Activated CD4-positive, alpha-beta T cell treated with anti-CD3 and anti-CD28 coated beads, Interleukin-2, amount 50 U/mL, for 48 hours (primary cell): ENCODE data around the gene CACNA1G.

ENCODE experiments used
- DNase-seq, 2 experiments: peaks; one replicate each; pipeline ENCODE4 v3.0.0-alpha.2; 2020

CACNA1G gene

GRCh38 chr17:50618300-50618699, 57.8 kb downstream of the CACNA1G start:
- no peak for DNase-seq

GRCh38 chr17:50618941-50619340, 58.4 kb downstream of the CACNA1G start:
- no peak for DNase-seq

- no peak for DNase-seq
These were observed 59.0 kb downstream of the CACNA1G start for GRCh38 chr17:50619489-50619888.

GRCh38 chr17:50620237-50620636, 59.7 kb downstream of the CACNA1G start:
- DNase-seq, result no peak

GRCh38 chr17:50620858-50621257, 60.3 kb downstream of the CACNA1G start:
- DNase-seq, result no peak

- no peak for DNase-seq
These were observed 61.1 kb downstream of the CACNA1G start for GRCh38 chr17:50621574-50622031.

GRCh38 chr17:50624321-50624934, 63.9 kb downstream of the CACNA1G start:
- no peak for DNase-seq

GRCh38 chr17:50625032-50625871, 64.7 kb downstream of the CACNA1G start:
- no peak for DNase-seq

GRCh38 chr17:50626037-50626574, 65.6 kb downstream of the CACNA1G start:
- peak; percentile 68 to 74 for DNase-seq

GRCh38 chr17:50627036-50627781, 66.7 kb downstream of the CACNA1G start:
- no peak for DNase-seq

- DNase-seq, result no peak
These were observed 67.5 kb downstream of the CACNA1G start for GRCh38 chr17:50627782-50628601.

GRCh38 chr17:50629902-50630301, 69.4 kb downstream of the CACNA1G start:
- no peak for DNase-seq

GRCh38 chr17:50630524-50631194, 70.1 kb downstream of the CACNA1G start:
- peak; percentile 67 to 72 for DNase-seq

- no peak for DNase-seq
These were observed 70.8 kb downstream of the CACNA1G start for GRCh38 chr17:50631195-50631907.

- DNase-seq, result no peak
These were observed 71.5 kb downstream of the CACNA1G start for GRCh38 chr17:50631908-50632571.

GRCh38 chr17:50632637-50633036, 72.1 kb downstream of the CACNA1G start:
- DNase-seq, result no peak

GRCh38 chr17:50633683-50634082, 73.2 kb downstream of the CACNA1G start:
- no peak for DNase-seq

GRCh38 chr17:50634224-50634914, 73.9 kb downstream of the CACNA1G start, which contains the start of gene ABCC3:
ABCC3 (plus strand) TSS chr17:50634881; CDS start chr17:50634937, 56 bp downstream.
- no peak for DNase-seq

- no peak for DNase-seq
These were observed 74.6 kb downstream of the CACNA1G start for GRCh38 chr17:50634915-50635731.
